ENCODE measurements around the gene TBRG4.

GRCh38 chr7:45149606-45150005 lies 38.1 kb upstream of the TBRG4 start:
- TF ChIP-seq CTCF (IDR thresholded peaks at IDR 0.05) (no peak), POLR2AphosphoS5 (IDR thresholded peaks at IDR 0.05) (no peak), POLR2A (IDR thresholded peaks at IDR 0.05) (no peak), EP300 (IDR thresholded peaks at IDR 0.05; ENCODE audit: low read depth) (no peak)
